CD4-positive, alpha-beta T cell treated with Interleukin-6 at 100 ng/mL for 8 hours (primary cell): ENCODE data around the gene PSMB4.
"Not testable (repeated sequence)": the region's sequence is repeated elsewhere in the genome, so short reads cannot be mapped to it uniquely, and the experiment has no call there.

Source experiments
- DNase-seq: peaks from one replicate; pipeline ENCODE4 v3.0.0-alpha.2; 2020; ENCODE audit warnings: mixed read lengths, low spot score

Gene PSMB4

GRCh38 chr1:151399324-151400171, at the start of gene PSMB4:
Gene PSMB4, plus strand, starts transcription at chr1:151399573. Its CDS starts 15 bp downstream, at chr1:151399588.
- peak; percentile 86 for DNase-seq

- DNase-seq, result not testable (repeated sequence)
These were observed 49.0 kb upstream of the PSMB4 start for GRCh38 chr1:151350323-151350722.

- DNase-seq, result no peak
These were observed 47.2 kb upstream of the PSMB4 start for GRCh38 chr1:151352021-151352718.

GRCh38 chr1:151356696-151357095, 42.7 kb upstream of the PSMB4 start:
- DNase-seq, result no peak

- no peak for DNase-seq
These were observed 37.5 kb upstream of the PSMB4 start for GRCh38 chr1:151361883-151362282.

GRCh38 chr1:151362308-151363155, 36.8 kb upstream of the PSMB4 start:
- no peak for DNase-seq

GRCh38 chr1:151364996-151365395, 34.4 kb upstream of the PSMB4 start:
- DNase-seq, result no peak

GRCh38 chr1:151367658-151368392, 31.5 kb upstream of the PSMB4 start:
- DNase-seq, result no peak

GRCh38 chr1:151368393-151369301, 30.7 kb upstream of the PSMB4 start:
- DNase-seq, result no peak

- DNase-seq, result no peak
These were observed 30.1 kb upstream of the PSMB4 start for GRCh38 chr1:151369302-151369610.

- no peak for DNase-seq
These were observed 29.7 kb upstream of the PSMB4 start for GRCh38 chr1:151369621-151370048.

GRCh38 chr1:151370211-151370911, 29.0 kb upstream of the PSMB4 start:
- DNase-seq, result no peak

GRCh38 chr1:151371370-151372057, 27.9 kb upstream of the PSMB4 start:
- no peak for DNase-seq

- no peak for DNase-seq
These were observed 27.1 kb upstream of the PSMB4 start, which contains the start of gene SELENBP1 for GRCh38 chr1:151372058-151372934. Gene SELENBP1, minus strand, starts transcription at chr1:151372705. Its CDS starts 64 bp downstream, at chr1:151372641.

GRCh38 chr1:151373196-151373595, 26.2 kb upstream of the PSMB4 start:
- no peak for DNase-seq

GRCh38 chr1:151377150-151377884, 22.1 kb upstream of the PSMB4 start:
- no peak for DNase-seq

- no peak for DNase-seq
These were observed 14.8 kb upstream of the PSMB4 start for GRCh38 chr1:151384584-151384983.

GRCh38 chr1:151386002-151386401, 13.4 kb upstream of the PSMB4 start:
- DNase-seq, result no peak
